NCI-H1105 (cell line): Measurements from ENCODE around the gene RBL2.
"Not testable (repeated sequence)": the region's sequence is repeated elsewhere in the genome, so short reads cannot be mapped to it uniquely, and the experiment has no call there.

Experiments used
- DNase-seq: peaks from one replicate; lab custom pipeline; 2025; lab: John Stamatoyannopoulos, UW

Gene RBL2

GRCh38 chr16:53434377-53435065 lies at the start of gene RBL2:
Gene RBL2 (plus strand): TSS chr16:53434471. CDS start chr16:53434557, 86 bp downstream.
- DNase-seq = peak; percentile 77

- not testable (repeated sequence) for DNase-seq
These were observed 49.7 kb upstream of the RBL2 start for GRCh38 chr16:53384610-53385009.

- DNase-seq = no peak
These were observed 29.3 kb upstream of the RBL2 start for GRCh38 chr16:53404959-53405358.

GRCh38 chr16:53412549-53412948 lies 21.7 kb upstream of the RBL2 start:
- no peak for DNase-seq

GRCh38 chr16:53413864-53414263 lies 20.4 kb upstream of the RBL2 start:
- no peak for DNase-seq

GRCh38 chr16:53414381-53414780 lies 19.9 kb upstream of the RBL2 start:
- no peak for DNase-seq

GRCh38 chr16:53415504-53415903 lies 18.8 kb upstream of the RBL2 start:
- DNase-seq = peak; percentile 47

GRCh38 chr16:53417011-53417410 lies 17.3 kb upstream of the RBL2 start:
- no peak for DNase-seq

- DNase-seq = no peak
These were observed 16.3 kb upstream of the RBL2 start for GRCh38 chr16:53417976-53418375.

- not testable (repeated sequence) for DNase-seq
These were observed 14.9 kb upstream of the RBL2 start for GRCh38 chr16:53419383-53419709.

GRCh38 chr16:53421248-53421647 lies 13.0 kb upstream of the RBL2 start:
- no peak for DNase-seq

- not testable (repeated sequence) for DNase-seq
These were observed 10.3 kb upstream of the RBL2 start for GRCh38 chr16:53423968-53424367.

GRCh38 chr16:53428681-53429080 lies 5.6 kb upstream of the RBL2 start:
- DNase-seq = no peak

- DNase-seq = peak; percentile 10
These were observed 4.9 kb upstream of the RBL2 start for GRCh38 chr16:53429221-53429943.

- no peak for DNase-seq
These were observed 3.9 kb upstream of the RBL2 start for GRCh38 chr16:53430363-53430762.

- DNase-seq = no peak
These were observed 762 bp upstream of the RBL2 start for GRCh38 chr16:53433509-53433908.

GRCh38 chr16:53433930-53434376 lies 318 bp upstream of the RBL2 start:
- DNase-seq = no peak

- DNase-seq = peak; percentile 87
These were observed 906 bp downstream of the RBL2 start for GRCh38 chr16:53435066-53435688.

GRCh38 chr16:53440125-53440524 lies 5.9 kb downstream of the RBL2 start:
- DNase-seq = no peak

- no peak for DNase-seq
These were observed 11.3 kb downstream of the RBL2 start for GRCh38 chr16:53445534-53445933.

- DNase-seq = no peak
These were observed 11.8 kb downstream of the RBL2 start for GRCh38 chr16:53446090-53446489.

- peak; percentile 9 for DNase-seq
These were observed 15.7 kb downstream of the RBL2 start for GRCh38 chr16:53449816-53450517.

GRCh38 chr16:53453928-53454327 lies 19.7 kb downstream of the RBL2 start:
- no peak for DNase-seq
